HG02884 (cell line): Measurements from ENCODE around the gene GIT2.

Experiments
- ATAC-seq: cut with Tn5 transposase; IDR thresholded peaks from one replicate; pipeline ENCODE4 v1.9.1; 2021; ENCODE audit warnings: mild to moderate bottlenecking, moderate library complexity; ENCODE audit not compliant: unreplicated experiment

The GIT2 gene

GRCh38 chr12:109982210-109982609, 14.0 kb downstream of the GIT2 start:
- no peak for ATAC-seq

- ATAC-seq, result no peak
Measured at GRCh38 chr12:109981311-109981710, 14.9 kb downstream of the GIT2 start.

- no peak for ATAC-seq
Measured at GRCh38 chr12:109972821-109973220, 23.3 kb downstream of the GIT2 start.

GRCh38 chr12:109968801-109969200, 27.4 kb downstream of the GIT2 start:
- no peak for ATAC-seq

- no peak for ATAC-seq
Measured at GRCh38 chr12:109968032-109968420, 28.1 kb downstream of the GIT2 start.

- ATAC-seq, result no peak
Measured at GRCh38 chr12:109967383-109968031, 28.7 kb downstream of the GIT2 start.

- ATAC-seq, result no peak
Measured at GRCh38 chr12:109966546-109966945, 29.6 kb downstream of the GIT2 start.

- no peak for ATAC-seq
Measured at GRCh38 chr12:109963743-109964429, 32.3 kb downstream of the GIT2 start.

GRCh38 chr12:109963330-109963729, 32.8 kb downstream of the GIT2 start:
- ATAC-seq, result no peak

- no peak for ATAC-seq
Measured at GRCh38 chr12:109962398-109962797, 33.8 kb downstream of the GIT2 start.

GRCh38 chr12:109961612-109962011, 34.6 kb downstream of the GIT2 start:
- no peak for ATAC-seq

GRCh38 chr12:109961201-109961600, 35.0 kb downstream of the GIT2 start:
- ATAC-seq, result no peak

GRCh38 chr12:109959411-109960093, 36.6 kb downstream of the GIT2 start:
- no peak for ATAC-seq

GRCh38 chr12:109958374-109958773, 37.8 kb downstream of the GIT2 start:
- no peak for ATAC-seq

- no peak for ATAC-seq
Measured at GRCh38 chr12:109953656-109954055, 42.5 kb downstream of the GIT2 start.

- ATAC-seq, result no peak
Measured at GRCh38 chr12:109952873-109953272, 43.3 kb downstream of the GIT2 start.

- no peak for ATAC-seq
Measured at GRCh38 chr12:109952160-109952858, 43.9 kb downstream of the GIT2 start.

GRCh38 chr12:109951751-109952150, 44.4 kb downstream of the GIT2 start:
- ATAC-seq, result no peak

GRCh38 chr12:109951136-109951535, 45.0 kb downstream of the GIT2 start:
- ATAC-seq, result no peak

- ATAC-seq, result no peak
Measured at GRCh38 chr12:109950625-109951024, 45.5 kb downstream of the GIT2 start.

- no peak for ATAC-seq
Measured at GRCh38 chr12:109949089-109949488, 47.1 kb downstream of the GIT2 start.

- no peak for ATAC-seq
Measured at GRCh38 chr12:109948368-109948767, 47.8 kb downstream of the GIT2 start.
